ENCODE data around the gene SMS.

The SMS gene

DNA sequence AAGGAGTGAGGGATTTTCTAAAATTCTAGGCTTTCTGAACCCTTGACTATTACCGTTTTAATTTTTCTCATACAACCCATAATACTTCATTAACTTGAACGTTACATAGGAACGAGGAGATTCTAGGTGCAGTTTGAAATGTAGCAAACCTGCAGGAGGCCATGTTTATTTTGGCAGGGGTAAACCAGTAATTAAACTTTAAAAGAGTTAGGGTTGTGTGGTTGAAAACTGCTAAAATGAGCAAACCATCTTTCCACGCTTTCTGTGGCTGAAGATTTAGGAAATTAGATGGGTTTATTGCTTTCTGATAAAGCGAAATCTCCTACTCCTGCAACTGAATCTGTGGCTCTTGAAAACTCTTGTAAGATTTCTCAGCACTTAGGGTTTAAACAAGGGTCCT lies 93.3 kb downstream of the SMS start:
- in situ Hi-C loops (cut with MboI; ENCODE audit: low sequenced_read_pairs), result no loop called here

DNA sequence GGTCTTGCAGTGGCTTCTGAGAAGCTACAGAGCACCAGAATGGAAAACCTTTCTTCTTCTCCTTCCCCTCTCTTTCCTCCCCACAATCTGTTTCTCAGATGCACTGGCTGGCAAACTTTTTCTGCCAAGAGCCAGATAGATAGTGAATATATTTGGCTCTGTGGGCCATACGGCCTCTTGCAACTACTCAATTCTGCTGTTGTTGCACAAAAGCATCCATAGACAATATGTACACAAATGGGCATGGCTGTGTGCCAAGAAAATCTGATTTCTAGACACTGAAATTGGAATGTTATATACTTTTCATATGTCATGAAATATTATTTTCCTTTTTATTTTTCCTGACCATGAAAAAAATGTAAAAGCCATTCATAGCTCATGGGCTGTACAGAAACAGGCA lies 94.7 kb downstream of the SMS start:
- in situ Hi-C loops (cut with MboI; ENCODE audit: low sequenced_read_pairs), result no loop called here

DNA sequence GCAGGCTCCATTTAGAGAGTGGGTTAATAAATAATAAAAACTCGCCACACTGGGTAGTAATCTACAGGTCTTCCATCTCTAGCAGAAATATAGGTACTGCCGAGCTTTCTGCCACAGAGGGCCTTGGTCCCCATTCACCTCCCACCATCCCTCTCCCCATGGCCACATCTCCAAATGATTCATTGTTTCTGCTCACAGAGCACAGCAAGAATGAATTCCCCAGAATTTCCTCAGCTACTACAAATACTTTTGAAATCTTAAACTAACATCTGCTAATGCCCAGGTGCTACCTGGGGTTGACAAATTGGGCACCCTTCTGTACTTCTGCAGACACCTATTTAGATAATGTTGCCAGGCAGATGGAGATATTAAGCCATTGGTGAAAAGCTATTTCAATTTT lies 96.7 kb downstream of the SMS start:
- in situ Hi-C loops (cut with MboI; ENCODE audit: low sequenced_read_pairs), result no loop called here

DNA sequence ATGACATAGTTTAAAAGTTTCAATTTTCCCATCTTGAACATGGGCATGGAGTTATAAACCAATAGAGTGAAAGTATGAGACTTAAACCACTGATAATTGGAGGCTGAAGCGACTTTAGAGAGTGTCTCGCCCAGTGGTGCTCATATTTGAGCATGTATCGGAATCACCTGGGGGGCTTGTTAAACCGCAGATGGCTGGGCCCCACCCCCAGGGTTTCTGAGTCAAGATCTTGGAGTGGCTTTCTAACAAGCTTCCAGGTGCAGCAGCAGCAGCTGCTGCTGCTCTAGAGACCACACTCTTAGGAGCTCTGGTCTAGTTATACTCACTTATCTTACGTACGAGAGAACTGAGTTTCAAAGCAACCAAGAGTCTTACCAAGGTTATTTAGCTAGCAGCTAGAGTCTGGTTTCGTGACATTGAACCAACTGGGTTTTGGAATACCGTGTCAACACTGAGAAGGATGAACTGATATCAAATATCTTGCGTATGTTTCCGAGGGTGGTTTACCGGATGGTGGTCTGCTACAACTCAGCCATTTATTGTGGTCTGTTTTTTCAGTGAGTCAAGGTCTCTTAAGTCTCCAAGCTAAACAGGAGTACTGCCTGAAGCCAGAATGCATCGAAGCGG lies 97.5 kb downstream of the SMS start:
- in situ Hi-C loops (cut with MboI; ENCODE audit: low sequenced_read_pairs), result no loop called here

DNA sequence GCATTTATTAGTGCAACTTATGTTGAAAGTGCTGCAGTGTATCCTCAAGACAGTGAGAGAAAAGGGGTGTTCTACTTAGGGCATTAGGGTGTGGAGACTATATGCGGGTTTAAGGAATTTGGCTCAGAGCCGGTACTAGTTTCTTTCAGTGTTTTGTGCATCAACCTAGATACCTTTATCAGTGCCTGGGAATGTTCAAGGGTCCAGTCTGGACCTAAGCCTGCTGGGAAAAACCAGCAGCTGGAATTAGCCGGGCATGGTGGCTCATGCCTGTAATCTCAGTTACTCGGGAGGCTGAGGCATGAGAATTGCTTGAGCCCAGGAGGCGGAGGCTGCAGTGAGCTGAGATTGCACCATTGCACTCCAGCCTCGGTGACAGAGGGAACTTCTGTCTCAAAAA lies 99.0 kb downstream of the SMS start:
- in situ Hi-C loops (cut with MboI; ENCODE audit: low sequenced_read_pairs), result no loop called here

DNA sequence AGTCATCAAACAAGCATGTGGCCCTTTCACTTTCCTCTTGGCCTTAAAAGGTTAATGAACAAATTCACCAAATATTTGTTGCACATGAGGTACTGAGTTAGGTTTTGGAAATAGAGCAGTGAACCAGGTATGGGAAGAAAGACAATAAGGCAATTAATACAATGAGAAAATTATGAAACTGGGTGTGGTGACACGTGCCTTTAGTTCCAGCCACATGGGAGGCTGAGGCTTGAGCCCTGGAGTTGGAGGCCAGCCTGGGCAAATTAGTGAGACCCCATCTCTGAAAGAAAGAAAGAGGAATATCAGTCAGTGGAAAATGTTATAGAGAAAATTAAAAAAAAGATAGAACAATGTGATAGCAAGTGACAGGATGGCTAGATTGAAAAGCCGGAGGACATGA lies 99.7 kb downstream of the SMS start:
- in situ Hi-C loops (cut with MboI; ENCODE audit: low sequenced_read_pairs), result no loop called here

DNA sequence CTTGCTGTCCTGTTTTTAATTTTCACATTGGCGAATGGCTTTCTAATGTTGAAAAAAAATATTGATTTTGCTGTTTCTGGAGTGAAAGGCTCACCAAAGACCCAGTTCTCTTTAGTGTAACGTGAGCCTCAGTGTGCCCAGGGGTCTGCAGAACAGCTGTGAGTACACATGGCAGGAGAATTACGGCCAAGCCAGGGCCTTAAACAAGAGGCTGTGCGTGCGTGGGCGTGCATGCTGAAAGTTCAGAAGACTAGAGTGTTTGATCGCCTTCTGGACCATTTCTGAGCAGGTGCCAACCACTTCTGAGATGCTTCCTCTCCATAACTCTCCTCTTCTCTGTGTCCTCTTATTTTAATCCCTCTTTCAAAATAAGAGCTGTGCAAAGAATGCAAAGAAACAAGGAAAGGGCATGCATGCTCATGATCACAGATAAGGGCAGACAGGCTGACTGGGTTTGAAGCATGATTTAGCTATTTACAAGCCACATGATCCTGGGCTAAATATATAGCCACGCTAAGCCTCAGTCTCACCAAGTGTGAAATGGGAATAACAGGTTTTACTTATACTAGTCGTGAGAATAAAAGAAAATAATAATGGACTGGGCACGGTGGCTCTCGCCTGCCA lies 101.5 kb downstream of the SMS start:
- in situ Hi-C loops (cut with MboI; ENCODE audit: low sequenced_read_pairs), result no loop called here

DNA sequence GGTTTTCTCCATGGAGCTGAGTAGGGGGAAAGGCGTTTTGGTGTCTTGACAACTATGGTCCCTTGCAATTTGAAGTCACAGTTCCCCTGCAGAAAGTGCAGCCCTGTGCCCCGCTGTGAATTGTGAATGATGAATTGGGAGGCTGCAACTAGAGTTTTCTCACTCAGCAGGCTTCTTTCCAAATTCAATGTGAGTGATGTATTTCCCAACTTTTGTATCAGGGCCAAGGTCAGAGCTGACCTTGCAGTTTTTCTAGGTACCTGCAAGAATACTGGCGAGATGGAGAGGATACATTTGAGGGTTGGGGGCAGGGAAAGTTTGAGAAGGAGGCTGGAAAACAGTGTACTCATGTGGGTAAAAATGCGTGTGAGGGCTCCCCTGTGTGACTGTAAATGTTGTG lies 103.4 kb downstream of the SMS start:
- in situ Hi-C loops (cut with MboI; ENCODE audit: low sequenced_read_pairs), result no loop called here

Data from HL-60/S4 treated with phorbol 12-myristate 13-acetate at 8.2 ng/mL for 4 days and 3 days (cell line).